Fibroblast of peridontal ligament (primary cell): Measurements from ENCODE around the gene PBOV1.
A peak's percentile ranks its signal among the peaks of the same experiment; 100 is the strongest.
"Not testable (repeated sequence)": the region's sequence is repeated elsewhere in the genome, so short reads cannot be mapped to it uniquely, and the experiment has no call there.

Source experiments
- DNase-seq: peaks from one replicate; pipeline ENCODE4 v3.0.0-alpha.2; 2010; ENCODE audit errors: extremely low read depth

Gene PBOV1

DNA sequence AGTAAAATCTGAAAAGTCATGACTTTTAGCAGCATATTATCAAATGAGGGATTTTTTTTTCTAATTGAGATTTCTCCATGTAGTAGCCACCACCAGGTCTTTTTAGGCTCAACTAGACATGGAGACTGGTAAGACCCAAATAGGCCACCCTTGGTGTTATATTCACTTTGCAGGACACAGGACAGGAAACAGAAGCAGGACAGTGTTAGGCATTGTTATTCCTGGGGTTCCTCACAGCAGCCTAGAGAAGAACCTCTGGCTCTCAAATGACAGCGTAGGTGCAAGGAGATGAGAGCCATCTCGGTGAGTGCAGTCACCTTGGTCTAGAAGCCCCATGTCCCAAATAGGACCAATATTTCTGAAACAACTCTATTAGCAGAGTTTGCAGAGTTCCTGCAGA lies 19.2 kb upstream of the PBOV1 start:
- DNase-seq, result no peak

DNA sequence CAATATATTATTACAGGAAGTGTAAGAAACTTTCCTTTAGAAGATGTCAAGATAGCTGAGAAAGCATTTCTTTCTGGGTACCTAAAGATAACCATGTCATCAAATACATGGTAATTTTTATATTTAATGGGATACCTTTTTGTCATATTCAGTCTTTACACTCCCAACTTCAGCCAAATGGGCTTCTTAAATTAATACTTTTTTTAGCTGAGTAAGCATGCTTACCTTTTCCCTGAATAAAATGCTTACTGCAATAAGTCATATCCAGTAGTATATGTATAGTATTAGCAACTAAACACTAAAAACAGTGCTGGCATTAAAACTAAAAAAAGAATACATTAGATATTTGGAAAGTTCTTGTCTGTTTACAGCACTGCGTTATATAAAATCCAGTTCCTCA lies 17.4 kb upstream of the PBOV1 start:
- no peak for DNase-seq

GRCh38 chr6:138235205-138235604 lies 16.9 kb upstream of the PBOV1 start:
- DNase-seq, result no peak

- DNase-seq, result no peak
Measured at GRCh38 chr6:138234363-138234762, 16.1 kb upstream of the PBOV1 start.

- DNase-seq, result no peak
Measured at GRCh38 chr6:138231381-138231886, 13.1 kb upstream of the PBOV1 start.

GRCh38 chr6:138230759-138231380 lies 12.6 kb upstream of the PBOV1 start:
- no peak for DNase-seq

DNA sequence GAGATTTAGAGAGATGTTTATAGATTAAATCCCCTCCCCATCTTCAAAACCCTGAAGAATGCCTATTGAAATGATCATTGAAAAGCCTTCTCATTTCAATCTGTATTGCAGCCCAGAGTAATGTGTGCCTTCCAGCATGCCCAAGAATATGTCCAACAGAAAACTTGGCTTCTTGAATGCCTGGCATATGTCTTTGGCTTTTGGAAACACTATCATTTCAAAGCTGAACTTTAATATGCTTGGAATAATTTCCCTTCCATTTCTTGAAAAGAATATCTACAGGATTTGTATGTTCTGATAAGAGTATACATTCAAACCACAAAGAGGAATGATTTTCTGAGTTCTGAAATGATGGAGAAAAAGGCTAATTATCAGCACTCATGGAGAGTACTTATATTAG lies 11.9 kb upstream of the PBOV1 start:
- no peak for DNase-seq

DNA sequence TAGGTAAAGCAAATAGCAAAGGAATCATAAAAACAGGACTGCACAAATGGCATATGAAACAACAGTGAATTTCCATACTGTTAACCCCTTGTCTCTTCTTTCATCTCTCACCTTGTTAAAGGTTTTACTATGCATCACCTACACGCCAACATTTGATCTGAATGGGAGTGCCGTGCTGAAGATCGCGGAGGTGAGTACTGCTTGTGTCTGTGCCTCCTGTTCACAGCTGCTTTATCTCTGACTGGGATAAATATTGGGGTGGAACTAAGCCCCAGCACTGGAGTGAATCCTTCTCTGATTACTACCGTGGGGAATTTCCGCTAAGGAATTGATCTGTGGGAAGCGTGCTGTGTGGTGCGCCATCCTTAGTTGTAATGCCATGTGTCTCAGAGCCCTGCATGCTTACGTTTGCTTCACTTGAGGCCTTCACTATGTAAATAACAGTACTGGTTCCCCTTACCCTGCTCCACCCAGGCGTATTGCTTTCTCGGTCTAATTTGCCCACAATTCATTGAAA lies 11.4 kb upstream of the PBOV1 start:
- DNase-seq, result no peak

DNA sequence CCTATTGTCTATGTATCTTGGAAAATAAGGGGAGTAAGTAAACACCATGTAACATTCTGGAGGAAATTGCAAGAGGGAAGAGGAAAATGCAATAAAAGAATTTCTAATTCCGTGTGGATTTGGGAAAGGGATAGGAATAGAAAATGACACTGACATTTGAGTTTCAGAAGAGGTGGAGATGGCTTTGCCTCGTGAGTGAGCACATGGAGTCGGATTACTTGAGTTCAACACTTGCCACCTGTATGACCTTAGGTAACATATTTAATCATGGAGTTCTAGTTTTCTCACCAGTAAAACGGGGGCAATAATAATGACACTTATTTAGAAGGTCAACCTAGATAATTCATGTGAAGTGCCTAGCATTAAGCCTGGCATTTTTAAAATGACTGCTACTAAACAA lies 10.8 kb upstream of the PBOV1 start:
- no peak for DNase-seq

- no peak for DNase-seq
Measured at GRCh38 chr6:138227316-138227781, 9.1 kb upstream of the PBOV1 start.

- peak; percentile 20 for DNase-seq
Measured at GRCh38 chr6:138226700-138227315, 8.5 kb upstream of the PBOV1 start.

- DNase-seq, result no peak
Measured at GRCh38 chr6:138225953-138226352, 7.7 kb upstream of the PBOV1 start.

DNA sequence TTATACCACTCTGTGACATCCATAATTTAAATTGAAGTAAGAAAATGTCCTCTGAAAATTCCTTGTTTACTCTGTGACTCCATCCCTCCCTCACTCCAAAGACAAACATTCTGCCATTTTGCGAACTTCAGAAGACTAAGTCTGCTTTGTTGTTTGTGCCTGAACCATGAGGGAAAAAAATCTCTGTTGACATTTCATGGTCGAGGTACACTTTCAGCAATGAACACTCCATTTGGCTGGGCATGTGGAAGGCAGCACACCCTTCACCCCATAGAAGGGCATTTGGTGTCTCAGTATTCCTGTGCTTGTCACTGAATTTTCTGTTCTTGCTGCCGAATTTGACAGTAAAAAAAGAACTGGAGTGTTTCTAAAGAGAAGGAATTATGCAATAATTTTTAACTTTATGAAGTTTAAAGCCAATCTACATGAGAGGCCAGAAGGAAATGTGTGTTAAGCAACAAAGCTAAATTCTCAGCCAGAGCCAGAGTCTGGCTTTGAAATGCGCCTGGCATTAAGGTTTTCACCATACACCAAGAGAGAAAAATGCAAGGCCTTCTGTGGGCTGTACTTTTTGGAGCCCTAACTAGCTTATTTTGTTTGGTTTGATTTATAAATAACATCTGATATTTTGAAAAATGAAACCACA lies 4.7 kb upstream of the PBOV1 start:
- DNase-seq, result no peak

- DNase-seq, result no peak
Measured at GRCh38 chr6:138219901-138220300, 1.6 kb upstream of the PBOV1 start.

- DNase-seq, result no peak
Measured at GRCh38 chr6:138219398-138219797, 1.1 kb upstream of the PBOV1 start.

GRCh38 chr6:138215093-138215782 lies 3.1 kb downstream of the PBOV1 start:
- no peak for DNase-seq

- not testable (repeated sequence) for DNase-seq
Measured at GRCh38 chr6:138212530-138212929, 5.8 kb downstream of the PBOV1 start.

- no peak for DNase-seq
Measured at GRCh38 chr6:138211601-138212000, 6.7 kb downstream of the PBOV1 start.

- no peak for DNase-seq
Measured at GRCh38 chr6:138211048-138211581, 7.2 kb downstream of the PBOV1 start.

DNA sequence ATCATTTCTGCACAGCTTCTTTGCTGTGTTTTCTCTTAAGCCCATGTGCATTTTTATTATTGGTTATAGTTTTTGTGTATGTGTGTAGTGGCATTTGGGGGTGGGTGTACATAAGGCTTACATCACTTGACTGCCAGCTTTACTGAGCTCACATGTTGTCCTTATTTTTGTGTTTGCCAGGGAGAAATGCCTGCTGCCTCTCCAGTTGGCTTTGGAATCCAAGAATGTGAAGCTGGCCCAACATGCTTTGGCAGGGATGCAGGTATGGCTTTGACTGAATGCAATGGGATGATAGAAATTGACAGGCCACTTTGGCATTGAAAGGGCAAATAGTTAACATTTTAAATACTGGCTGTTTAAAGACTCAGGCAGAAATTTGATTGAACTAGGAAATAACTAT lies 11.4 kb downstream of the PBOV1 start:
- no peak for DNase-seq

DNA sequence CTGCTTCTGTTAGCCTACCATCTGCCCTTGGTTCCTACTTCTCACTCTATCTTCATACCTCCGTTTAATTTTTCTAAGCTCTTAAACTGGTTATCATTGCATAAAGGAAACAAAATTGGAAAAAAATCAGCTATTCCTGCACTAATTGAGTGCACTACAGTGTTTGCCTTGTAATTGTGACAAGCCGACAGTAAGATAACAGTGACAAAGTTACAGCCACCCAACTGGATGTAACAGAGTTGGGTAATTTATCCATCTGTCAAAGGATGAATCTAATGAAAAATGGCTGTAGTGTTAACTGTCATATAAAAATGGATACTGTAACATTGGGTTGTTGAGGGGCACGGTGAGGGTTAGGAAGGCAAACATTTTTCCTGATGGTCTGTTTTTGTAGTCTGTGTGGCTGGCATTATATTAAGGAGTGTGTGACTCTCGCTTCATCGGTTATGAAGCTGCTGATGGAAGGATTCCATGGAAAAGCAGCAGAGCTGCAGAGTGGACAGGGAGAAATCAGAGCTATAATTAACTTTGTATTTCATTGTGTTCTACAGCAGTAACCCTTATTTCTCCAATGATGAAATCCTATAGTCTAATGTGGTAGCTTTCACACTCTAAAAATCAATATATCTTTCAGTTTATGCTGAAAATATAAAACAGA lies 12.7 kb downstream of the PBOV1 start:
- no peak for DNase-seq
